ENCODE results near the gene RAB3IL1.

The RAB3IL1 gene

DNA sequence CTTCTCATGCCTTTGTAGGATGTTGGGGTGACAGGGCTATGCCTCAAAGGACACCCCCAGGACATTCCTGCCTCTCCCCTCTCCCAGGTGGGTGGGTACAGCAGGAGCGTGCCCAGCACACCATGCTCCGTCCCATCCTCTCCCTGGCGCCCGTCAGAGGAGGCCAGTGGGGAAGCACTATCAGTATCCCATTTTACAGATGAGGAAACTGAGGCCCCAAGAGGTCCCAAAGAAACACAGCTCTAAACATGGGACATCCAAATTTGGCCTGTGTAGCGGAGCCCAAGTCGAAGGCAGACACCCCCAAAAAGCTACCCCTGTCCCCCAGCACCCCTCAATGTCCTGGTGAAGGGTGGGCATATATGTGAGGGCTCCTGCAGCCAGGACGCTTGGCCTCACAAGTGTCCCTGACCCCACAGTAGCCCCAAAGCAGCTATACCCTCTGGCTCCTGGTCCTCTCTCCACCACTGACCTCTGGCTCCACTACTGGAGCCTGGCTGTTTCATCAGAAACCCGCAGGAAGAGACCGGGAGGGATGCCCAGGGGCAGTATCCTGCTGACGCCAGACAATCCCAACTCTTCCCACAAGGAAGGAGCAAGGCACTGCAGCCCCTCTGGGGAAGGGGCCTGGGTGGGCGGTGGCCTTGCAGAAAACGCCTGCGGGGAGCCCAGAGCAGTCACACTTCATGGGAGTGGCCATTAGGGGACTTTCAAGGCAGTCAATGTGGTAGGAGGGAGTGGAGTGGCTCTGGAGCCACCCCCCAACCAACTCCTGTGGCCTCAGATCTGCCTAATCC, 31.4 kb downstream of the RAB3IL1 start:
- no peak overlapping the region for H3K9ac ChIP-seq (ENCODE audit: low read depth, low read length, poor library complexity, severe bottlenecking)
- H3F3A ChIP-seq (ENCODE audit: low read depth) = no peaks in the 10 kb centered on the region
- H2AFZ ChIP-seq (ENCODE audit: low read length) = no peak overlapping the region
- H3K4me3 ChIP-seq (ENCODE audit: low read length, poor library complexity, severe bottlenecking) = no peak overlapping the region
- 0 out of 2 replicates have a peak, but pooled peaks cover 4% of the 10 kb centered on the region for H3K79me2 ChIP-seq (ENCODE audit: insufficient read depth, low read length)
- no peak overlapping the region for H3K4me2 ChIP-seq (ENCODE audit: low read depth, low read length, poor library complexity, severe bottlenecking)
- peaks cover 25% of the 10 kb centered on the region for H3K4me1 ChIP-seq (ENCODE audit: insufficient read depth, low read length, poor library complexity, severe bottlenecking)
- no peaks in the 10 kb centered on the region for H3K36me3 ChIP-seq (ENCODE audit: insufficient read depth, low read length)
- TF ChIP-seq, protein P1, sequence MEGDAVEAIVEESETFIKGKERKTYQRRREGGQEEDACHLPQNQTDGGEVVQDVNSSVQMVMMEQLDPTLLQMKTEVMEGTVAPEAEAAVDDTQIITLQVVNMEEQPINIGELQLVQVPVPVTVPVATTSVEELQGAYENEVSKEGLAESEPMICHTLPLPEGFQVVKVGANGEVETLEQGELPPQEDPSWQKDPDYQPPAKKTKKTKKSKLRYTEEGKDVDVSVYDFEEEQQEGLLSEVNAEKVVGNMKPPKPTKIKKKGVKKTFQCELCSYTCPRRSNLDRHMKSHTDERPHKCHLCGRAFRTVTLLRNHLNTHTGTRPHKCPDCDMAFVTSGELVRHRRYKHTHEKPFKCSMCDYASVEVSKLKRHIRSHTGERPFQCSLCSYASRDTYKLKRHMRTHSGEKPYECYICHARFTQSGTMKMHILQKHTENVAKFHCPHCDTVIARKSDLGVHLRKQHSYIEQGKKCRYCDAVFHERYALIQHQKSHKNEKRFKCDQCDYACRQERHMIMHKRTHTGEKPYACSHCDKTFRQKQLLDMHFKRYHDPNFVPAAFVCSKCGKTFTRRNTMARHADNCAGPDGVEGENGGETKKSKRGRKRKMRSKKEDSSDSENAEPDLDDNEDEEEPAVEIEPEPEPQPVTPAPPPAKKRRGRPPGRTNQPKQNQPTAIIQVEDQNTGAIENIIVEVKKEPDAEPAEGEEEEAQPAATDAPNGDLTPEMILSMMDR (conservative IDR thresholded peaks at IDR 0.05; ENCODE audit: low read length) = no peak
- TF ChIP-seq EZH2phosphoT487 (IDR thresholded peaks at IDR 0.05; ENCODE audit: borderline replicate concordance) = no peak
- no peaks in the 10 kb centered on the region for H3K27me3 ChIP-seq (ENCODE audit: insufficient read depth, low read length, poor library complexity, severe bottlenecking)
- H3K9me3 ChIP-seq (ENCODE audit: insufficient read depth, low read depth, low read length) = no peaks in the 10 kb centered on the region
- H3K9me2 ChIP-seq (replicated peaks; ENCODE audit: low read depth, low read length) = no peaks in the 10 kb centered on the region
- peaks cover 5% of the 10 kb centered on the region for H4K20me1 ChIP-seq (ENCODE audit: insufficient read depth, low read length, poor library complexity, severe bottlenecking)

DNA sequence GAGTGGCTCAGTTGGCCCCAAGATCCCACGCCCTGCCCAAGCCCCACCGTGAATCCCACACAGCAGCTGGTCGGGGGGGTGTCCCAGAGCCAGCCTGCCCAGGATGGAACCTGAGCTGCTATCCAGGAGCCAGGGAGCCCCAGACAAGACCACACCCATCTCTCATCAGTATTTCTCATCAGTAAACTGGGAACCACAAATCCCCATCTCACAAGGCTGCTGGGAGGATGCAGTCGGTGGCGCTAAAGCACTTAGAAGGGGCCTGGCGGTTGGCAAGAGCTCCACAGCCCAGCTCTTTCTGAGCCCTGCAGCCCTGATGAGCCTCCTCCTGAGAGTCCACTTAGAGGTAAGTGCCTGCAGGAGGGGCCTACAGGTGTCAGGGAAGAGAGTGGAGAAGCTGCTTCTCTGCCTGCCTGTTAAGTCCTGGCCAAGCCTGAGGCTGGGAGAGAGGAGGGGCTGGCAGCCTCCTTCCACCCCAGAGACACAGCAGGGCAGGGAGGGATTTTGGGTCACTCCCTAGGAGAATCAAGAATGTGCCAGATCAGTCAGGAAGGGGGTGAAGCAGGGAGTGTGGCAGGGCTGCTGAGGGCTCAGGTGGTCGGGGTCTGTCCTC, 32.1 kb downstream of the RAB3IL1 start:
- no peaks in the 10 kb centered on the region for H3K27me3 ChIP-seq (ENCODE audit: insufficient read depth, low read length, poor library complexity, severe bottlenecking)
- H3K9me2 ChIP-seq (replicated peaks; ENCODE audit: low read depth, low read length) = no peaks in the 10 kb centered on the region
- H3K4me2 ChIP-seq (ENCODE audit: low read depth, low read length, poor library complexity, severe bottlenecking) = no peak overlapping the region
- no peak overlapping the region for H3K4me3 ChIP-seq (ENCODE audit: low read length, poor library complexity, severe bottlenecking)
- H3K36me3 ChIP-seq (ENCODE audit: insufficient read depth, low read length) = no peaks in the 10 kb centered on the region
- no peak overlapping the region for H3K9ac ChIP-seq (ENCODE audit: low read depth, low read length, poor library complexity, severe bottlenecking)
- H3K4me1 ChIP-seq (ENCODE audit: insufficient read depth, low read length, poor library complexity, severe bottlenecking) = peaks cover 18% of the 10 kb centered on the region
- H3K79me2 ChIP-seq (ENCODE audit: insufficient read depth, low read length) = 0 out of 2 replicates have a peak, but pooled peaks cover 3% of the 10 kb centered on the region
- no peak for TF ChIP-seq EZH2phosphoT487 (IDR thresholded peaks at IDR 0.05; ENCODE audit: borderline replicate concordance)
- TF ChIP-seq, protein P1 (conservative IDR thresholded peaks at IDR 0.05; ENCODE audit: low read length) = no peak
- H3F3A ChIP-seq (ENCODE audit: low read depth) = no peaks in the 10 kb centered on the region
- no peaks in the 10 kb centered on the region for H3K9me3 ChIP-seq (ENCODE audit: insufficient read depth, low read depth, low read length)
- H4K20me1 ChIP-seq (ENCODE audit: insufficient read depth, low read length, poor library complexity, severe bottlenecking) = peaks cover 3% of the 10 kb centered on the region
- H2AFZ ChIP-seq (ENCODE audit: low read length) = no peak overlapping the region

DNA sequence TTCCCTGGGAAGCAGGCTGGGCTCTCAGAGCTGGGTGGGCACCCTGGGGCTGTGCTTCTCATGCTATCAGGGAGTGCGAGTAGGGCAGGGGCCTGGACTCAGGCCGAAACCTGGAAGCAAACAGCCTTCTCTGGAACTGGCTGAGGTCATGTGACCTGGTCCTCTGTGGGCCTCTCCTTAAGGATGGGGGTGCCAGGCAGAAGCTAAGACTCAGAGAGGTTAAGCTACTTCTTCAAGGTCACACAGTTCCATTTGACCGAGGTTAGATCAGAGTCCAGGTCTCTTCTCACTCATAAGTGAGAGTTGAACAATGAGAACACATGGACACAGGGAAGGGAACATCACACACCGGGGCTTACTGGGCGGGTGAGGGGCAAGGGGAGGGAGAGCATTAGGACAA, 33.4 kb downstream of the RAB3IL1 start:
- Histone ChIP-seq H2AFZ (ENCODE audit: low read length) (no peak overlapping the region), H3K9ac (ENCODE audit: low read depth, low read length, poor library complexity, severe bottlenecking) (no peak overlapping the region), H3K36me3 (ENCODE audit: insufficient read depth, low read length) (no peaks in the 10 kb centered on the region), H3K27me3 (ENCODE audit: insufficient read depth, low read length, poor library complexity, severe bottlenecking) (no peaks in the 10 kb centered on the region), H3K4me1 (ENCODE audit: insufficient read depth, low read length, poor library complexity, severe bottlenecking) (peaks cover 13% of the 10 kb centered on the region), H4K20me1 (ENCODE audit: insufficient read depth, low read length, poor library complexity, severe bottlenecking) (no peaks in the 10 kb centered on the region), H3K9me2 (replicated peaks; ENCODE audit: low read depth, low read length) (no peaks in the 10 kb centered on the region), H3K4me3 (ENCODE audit: low read length, poor library complexity, severe bottlenecking) (no peak overlapping the region), H3K79me2 (ENCODE audit: insufficient read depth, low read length) (no peaks in the 10 kb centered on the region), H3K4me2 (ENCODE audit: low read depth, low read length, poor library complexity, severe bottlenecking) (no peak overlapping the region), H3F3A (ENCODE audit: low read depth) (no peaks in the 10 kb centered on the region), H3K9me3 (ENCODE audit: insufficient read depth, low read depth, low read length) (no peaks in the 10 kb centered on the region)
- TF ChIP-seq, protein P1 (conservative IDR thresholded peaks at IDR 0.05; ENCODE audit: low read length) = no peak
- TF ChIP-seq EZH2phosphoT487 (IDR thresholded peaks at IDR 0.05; ENCODE audit: borderline replicate concordance) = no peak
